ENCODE results near the gene ITGB3. TPM values are rescaled to one million over a fixed set of nuclear protein-coding genes. Genes with fewer than 3 reads are reported as not detected.
A peak's percentile ranks its signal among the peaks of the same experiment; 100 is the strongest.

Gene ITGB3
- total and polyA plus RNA-seq, 9 donors: 1.7 to 9.4 (median 2.9) TPM

DNA sequence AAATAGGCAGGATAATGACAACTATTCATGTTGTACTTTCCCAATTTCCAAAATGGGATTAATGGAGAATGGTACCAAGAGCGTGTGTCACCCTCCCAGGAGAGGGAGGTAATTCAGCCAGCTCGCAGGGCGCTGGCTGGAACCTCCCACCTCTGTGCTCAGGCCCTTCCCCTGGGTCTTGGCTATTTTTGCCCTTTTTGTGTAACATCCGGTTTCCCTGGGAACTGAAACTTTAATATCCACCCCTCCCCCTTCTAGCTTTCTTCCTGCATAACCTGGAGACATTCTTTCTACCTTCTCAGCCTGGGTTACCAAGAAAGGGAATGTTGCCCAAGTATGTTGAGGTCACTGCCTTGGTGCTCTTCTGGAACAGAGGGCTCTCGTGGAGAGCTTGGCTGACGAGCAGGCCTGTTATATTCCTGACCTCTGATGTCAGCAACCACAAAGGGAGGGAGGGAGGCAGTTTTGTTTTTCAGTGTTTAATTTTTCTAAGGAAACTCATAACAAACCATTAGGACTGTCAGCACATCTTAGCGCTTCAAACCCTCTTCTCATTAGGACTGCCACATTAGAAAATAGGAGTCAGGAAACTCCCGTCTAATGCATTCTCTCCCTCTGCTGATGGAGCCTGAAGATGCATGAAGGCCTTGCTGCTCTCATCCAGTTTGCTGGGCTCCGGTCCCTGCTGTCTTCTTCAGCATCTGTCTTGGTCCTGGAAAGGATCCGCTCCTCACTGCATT, 25.6 kb downstream of the ITGB3 start:
- no peak for TF ChIP-seq POLR2A (IDR thresholded peaks at IDR 0.05)
- peak; percentile 28 for TF ChIP-seq EP300 (IDR thresholded peaks at IDR 0.05)
- TF ChIP-seq, protein P1, sequence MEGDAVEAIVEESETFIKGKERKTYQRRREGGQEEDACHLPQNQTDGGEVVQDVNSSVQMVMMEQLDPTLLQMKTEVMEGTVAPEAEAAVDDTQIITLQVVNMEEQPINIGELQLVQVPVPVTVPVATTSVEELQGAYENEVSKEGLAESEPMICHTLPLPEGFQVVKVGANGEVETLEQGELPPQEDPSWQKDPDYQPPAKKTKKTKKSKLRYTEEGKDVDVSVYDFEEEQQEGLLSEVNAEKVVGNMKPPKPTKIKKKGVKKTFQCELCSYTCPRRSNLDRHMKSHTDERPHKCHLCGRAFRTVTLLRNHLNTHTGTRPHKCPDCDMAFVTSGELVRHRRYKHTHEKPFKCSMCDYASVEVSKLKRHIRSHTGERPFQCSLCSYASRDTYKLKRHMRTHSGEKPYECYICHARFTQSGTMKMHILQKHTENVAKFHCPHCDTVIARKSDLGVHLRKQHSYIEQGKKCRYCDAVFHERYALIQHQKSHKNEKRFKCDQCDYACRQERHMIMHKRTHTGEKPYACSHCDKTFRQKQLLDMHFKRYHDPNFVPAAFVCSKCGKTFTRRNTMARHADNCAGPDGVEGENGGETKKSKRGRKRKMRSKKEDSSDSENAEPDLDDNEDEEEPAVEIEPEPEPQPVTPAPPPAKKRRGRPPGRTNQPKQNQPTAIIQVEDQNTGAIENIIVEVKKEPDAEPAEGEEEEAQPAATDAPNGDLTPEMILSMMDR (IDR thresholded peaks at IDR 0.05): peak in 1 of 3 donors; percentile 6
- H3K4me1 ChIP-seq (ENCODE audit: insufficient read depth): peaks cover 38% of the 10 kb centered on the region
- intact Hi-C loops (cut with DNase I): no loop called here

DNA sequence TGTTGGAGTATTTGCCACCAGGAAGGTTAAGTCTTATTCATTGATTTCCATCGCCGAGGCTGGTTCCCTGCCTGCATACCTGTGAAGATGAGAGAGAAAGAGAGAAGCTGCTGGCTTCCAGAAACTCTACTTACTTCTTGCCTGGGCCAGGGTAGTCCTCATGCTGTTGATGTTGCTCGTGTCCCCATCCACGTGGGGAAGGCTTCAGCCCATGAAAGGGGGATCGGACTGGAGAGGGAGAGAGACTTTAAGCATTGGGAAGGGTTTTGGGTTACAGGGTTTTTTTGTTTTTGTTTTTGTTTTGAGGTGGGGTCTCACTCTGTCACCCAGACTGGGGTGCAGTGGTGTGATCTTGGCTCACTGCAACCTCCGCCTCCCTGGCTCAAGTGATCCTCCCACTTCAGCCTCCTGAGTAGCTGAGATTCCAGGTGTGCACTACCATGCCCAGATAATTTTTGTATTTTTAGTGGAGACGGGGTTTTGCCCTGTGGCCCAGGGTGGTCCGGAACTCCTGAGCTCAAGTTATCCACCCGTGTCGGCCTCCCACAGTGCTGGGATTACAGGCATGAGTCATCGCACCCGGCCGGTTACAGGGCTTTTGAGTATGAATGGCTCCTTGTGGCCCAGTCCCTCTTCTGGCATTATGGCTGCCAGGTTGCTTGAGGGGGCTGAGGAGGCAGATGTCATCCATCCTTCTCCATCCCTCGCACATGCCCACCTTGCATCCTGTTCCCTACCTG, 26.6 kb downstream of the ITGB3 start:
- Histone ChIP-seq H3K4me3 (no peak overlapping the region), H3K9me3 (no peaks in the 10 kb centered on the region), H3K27ac (peak overlapping the region; percentile 31 to 80), H3K4me1 (ENCODE audit: insufficient read depth) (peaks cover 31% of the 10 kb centered on the region), H3K36me3 (no peaks in the 10 kb centered on the region), H3K27me3 (no peaks in the 10 kb centered on the region)
- intact Hi-C loops (cut with DNase I): no loop called here
- TF ChIP-seq EP300 (IDR thresholded peaks at IDR 0.05): no peak
- TF ChIP-seq, protein P1 (IDR thresholded peaks at IDR 0.05): no peak
- TF ChIP-seq POLR2A (IDR thresholded peaks at IDR 0.05): no peak
- DNase-seq: peak in 1 of 5 donors; percentile 34
- 71 to 79% (median 72%) methylated on average over 14 of the region's 14 CpGs for WGBS, 3 donors

More for the DNA sequence above, 25.6 kb downstream of the ITGB3 start:
- H3K9me3 ChIP-seq: no peaks in the 10 kb centered on the region
- no peaks in the 10 kb centered on the region for H3K27me3 ChIP-seq
- no peak overlapping the region for H3K4me3 ChIP-seq
- no peaks in the 10 kb centered on the region for H3K36me3 ChIP-seq
- DNase-seq: peak; percentile 55 to 73 (median 67)
- 7 to 15% (median 12%) methylated on average over 10 of the region's 10 CpGs for WGBS, 3 donors
- H3K27ac ChIP-seq: peak overlapping the region; percentile 26 to 80

DNA sequence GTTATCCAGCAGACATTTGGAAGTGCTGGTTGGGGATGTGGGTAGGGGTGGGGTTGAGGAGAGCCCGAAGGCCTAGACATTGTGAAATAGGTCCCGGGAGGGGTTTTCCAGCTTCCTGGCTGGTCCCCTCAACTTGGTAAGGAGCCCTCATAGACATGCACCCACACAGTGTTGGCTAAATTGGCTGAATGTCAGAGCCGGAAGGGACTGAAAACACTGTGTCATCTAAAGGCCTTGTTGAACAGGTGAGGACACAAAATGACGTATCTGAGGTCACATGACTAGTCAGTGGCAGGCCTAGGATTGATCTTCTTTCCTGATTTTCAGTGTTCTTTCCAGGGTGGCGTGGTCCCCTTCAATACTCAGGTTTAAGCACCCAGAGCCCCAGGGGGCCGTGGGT, 27.6 kb downstream of the ITGB3 start:
- intact Hi-C loops (cut with DNase I): no loop called here
- H3K27ac ChIP-seq: no peak overlapping the region
- H3K36me3 ChIP-seq: no peaks in the 10 kb centered on the region
- H3K27me3 ChIP-seq: no peaks in the 10 kb centered on the region
- no peak for DNase-seq
- H3K4me3 ChIP-seq: no peak overlapping the region
- TF ChIP-seq POLR2A (IDR thresholded peaks at IDR 0.05) (no peak), EP300 (IDR thresholded peaks at IDR 0.05) (no peak)
- TF ChIP-seq, protein P1 (IDR thresholded peaks at IDR 0.05): no peak
- H3K4me1 ChIP-seq (ENCODE audit: insufficient read depth): peaks cover 25% of the 10 kb centered on the region
- 88 to 96% (median 95%) methylated on average over 6 of the region's 6 CpGs for WGBS, 3 donors
- no peaks in the 10 kb centered on the region for H3K9me3 ChIP-seq

DNA sequence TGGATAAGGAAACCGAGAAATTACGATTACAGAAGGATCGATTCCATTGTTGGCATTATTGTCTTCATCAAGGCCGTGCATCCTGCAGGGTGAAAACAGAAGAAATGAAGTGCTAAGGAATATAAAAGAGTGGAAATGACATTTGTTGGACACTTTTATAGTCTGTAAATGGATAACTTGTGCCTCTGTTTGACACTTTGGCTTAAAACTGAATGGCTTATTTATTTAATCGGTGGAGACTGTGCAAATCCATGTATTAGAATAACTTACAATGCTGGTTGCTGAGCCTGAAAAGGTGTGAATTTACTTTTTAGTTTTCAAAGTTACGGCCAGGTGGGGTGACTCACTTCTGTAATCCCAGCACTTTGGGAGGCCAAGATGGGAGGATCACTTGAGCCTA, 31.4 kb downstream of the ITGB3 start:
- H3K9me3 ChIP-seq: no peaks in the 10 kb centered on the region
- WGBS, 3 donors: 93 to 98% (median 95%) methylated on average over 6 of the region's 6 CpGs
- no peak for TF ChIP-seq POLR2A (IDR thresholded peaks at IDR 0.05)
- TF ChIP-seq EP300 (IDR thresholded peaks at IDR 0.05): no peak
- TF ChIP-seq, protein P1 (IDR thresholded peaks at IDR 0.05): no peak
- intact Hi-C loops (cut with DNase I): no loop called here
- peaks cover 2% of the 10 kb centered on the region for H3K4me1 ChIP-seq (ENCODE audit: insufficient read depth)
- no peaks in the 10 kb centered on the region for H3K27me3 ChIP-seq
- H3K27ac ChIP-seq: no peak overlapping the region
- H3K4me3 ChIP-seq: no peak overlapping the region
- no peaks in the 10 kb centered on the region for H3K36me3 ChIP-seq
- no peak for DNase-seq

Data from ovary (tissue), 9 donors.